CD14-positive monocyte (primary cell): ENCODE measurements around the gene VSIG8. TPM values are rescaled to one million over a fixed set of nuclear protein-coding genes. Genes with fewer than 3 reads are reported as not detected.

Experiments
- DNase-seq, 3 donors: peaks; one replicate each; pipeline ENCODE4 v3.0.0-alpha.2; 2011 to 2022
- H2AFZ ChIP-seq: 2 replicates; pipeline ENCODE4 v1.6.0; 2012; ENCODE audit warnings: mild to moderate bottlenecking, low read depth, low read length, inconsistent platforms; ENCODE audit not compliant: insufficient read depth, poor library complexity, severe bottlenecking
- H3K27ac ChIP-seq, 2 donors: 1 replicate in 1 of 2; 2 replicates in 1 of 2; pipeline ENCODE4 v1.5.1; 2012 to 2013; ENCODE audit warnings: low read length in 2 of 2, control low read depth in 1 of 2, inconsistent platforms in 1 of 2, low read depth in 1 of 2, mild to moderate bottlenecking in 1 of 2
- H3K27me3 ChIP-seq, 2 donors: one replicate each; pipeline versions ENCODE4 v1.6.0 to v1.6.1; 2011 to 2013; ENCODE audit warnings: low read length in 2 of 2; ENCODE audit not compliant: control insufficient read depth in 2 of 2, insufficient read depth in 2 of 2
- H3K36me3 ChIP-seq, 2 donors: replicated peaks in 1 of 2; 1 replicate in 1 of 2; 2 replicates in 1 of 2; pipeline versions ENCODE4 v1.5.1 to v1.6.1; 2012 to 2013; ENCODE audit warnings: low read length in 2 of 2, control low read depth in 1 of 2, inconsistent platforms in 1 of 2, mild to moderate bottlenecking in 1 of 2; ENCODE audit not compliant: insufficient read depth in 2 of 2, control insufficient read depth in 1 of 2
- H3K4me1 ChIP-seq, 2 donors: 1 replicate in 1 of 2; 2 replicates in 1 of 2; pipeline versions ENCODE4 v1.5.1 to v1.6.1; 2012 to 2013; ENCODE audit warnings: low read length in 2 of 2, control low read depth in 1 of 2, inconsistent platforms in 1 of 2, mild to moderate bottlenecking in 1 of 2, moderate library complexity in 1 of 2; ENCODE audit not compliant: insufficient read depth in 2 of 2, control insufficient read depth in 1 of 2
- H3K4me2 ChIP-seq: replicated peaks from 2 replicates; pipeline ENCODE3; 2012; ENCODE audit warnings: low read length, moderate library complexity, mild to moderate bottlenecking; ENCODE audit not compliant: poor library complexity, severe bottlenecking; ENCODE audit errors: extremely low read depth
- H3K4me3 ChIP-seq, 3 experiments: fragments of 200-600 bp in 1 of 3; sonication (generic) in 1 of 3; replicated peaks in 1 of 3; 1 replicate in 2 of 3; 2 replicates in 1 of 3; pipeline ENCODE4 v1.5.1; 2011 to 2013; ENCODE audit warnings: low read length in 3 of 3, mild to moderate bottlenecking in 3 of 3, control low read depth in 2 of 3, low read depth in 2 of 3, inconsistent platforms in 1 of 3, moderate library complexity in 1 of 3
- H3K79me2 ChIP-seq: 2 replicates; pipeline ENCODE4 v1.6.0; 2012; ENCODE audit warnings: mild to moderate bottlenecking, control low read depth, inconsistent platforms, low read length, moderate library complexity; ENCODE audit not compliant: insufficient read depth
- H3K9ac ChIP-seq: 2 replicates; pipeline ENCODE4 v1.6.0; 2017; ENCODE audit warnings: low read length, mild to moderate bottlenecking; ENCODE audit not compliant: insufficient read depth, poor library complexity, severe bottlenecking
- H3K9me3 ChIP-seq, 2 donors: replicated peaks in 1 of 2; 1 replicate in 1 of 2; 2 replicates in 1 of 2; pipeline versions ENCODE4 v1.5.1 to v1.6.1; 2012 to 2013; ENCODE audit warnings: low read length in 2 of 2, control low read depth in 1 of 2; ENCODE audit not compliant: control insufficient read depth in 1 of 2, insufficient read depth in 1 of 2
- H4K20me1 ChIP-seq: 2 replicates; pipeline ENCODE4 v1.6.0; 2012; ENCODE audit warnings: mild to moderate bottlenecking, low read length, control low read depth, moderate library complexity; ENCODE audit not compliant: insufficient read depth
- H3K27ac Mint-ChIP-seq, 7 donors: one replicate each; pipeline ENCODE4 v1.8.0; 2020; ENCODE audit warnings: mild to moderate bottlenecking in 7 of 7, mixed read lengths in 7 of 7, moderate library complexity in 6 of 7, inconsistent platforms in 2 of 7
- H3K27me3 Mint-ChIP-seq, 3 donors: one replicate each; pipeline ENCODE4 v1.8.0; 2021 to 2022; ENCODE audit warnings: low read depth in 3 of 3, mild to moderate bottlenecking in 3 of 3, mixed read lengths in 3 of 3, moderate library complexity in 3 of 3, inconsistent platforms in 1 of 3
- H3K36me3 Mint-ChIP-seq, 2 donors: one replicate each; pipeline ENCODE4 v1.8.0; 2020; ENCODE audit warnings: mixed read lengths in 2 of 2, inconsistent platforms in 1 of 2, mild to moderate bottlenecking in 1 of 2
- H3K4me1 Mint-ChIP-seq: one replicate; pipeline ENCODE4 v1.8.0; 2020; ENCODE audit warnings: mild to moderate bottlenecking, mixed read lengths
- H3K4me3 Mint-ChIP-seq, 2 donors: one replicate each; pipeline ENCODE4 v1.8.0; 2020; ENCODE audit warnings: mild to moderate bottlenecking in 2 of 2, mixed read lengths in 2 of 2, moderate library complexity in 1 of 2
- H3K9me3 Mint-ChIP-seq, 7 donors: one replicate each; pipeline ENCODE4 v1.8.0; 2020 to 2022; ENCODE audit warnings: mixed read lengths in 7 of 7, mild to moderate bottlenecking in 6 of 7, moderate library complexity in 6 of 7, inconsistent platforms in 2 of 7
- WGBS: methylation state at CpG from one replicate; pipeline ENCODE4 v1.1.5; 2013; ENCODE audit warnings: missing lambda C conversion rate; ENCODE audit not compliant: insufficient coverage; 5-methylcytosine and 5-hydroxymethylcytosine counted together
- intact Hi-C, 2 donors: fragments of 100-400 bp; cut with micrococcal nuclease; formaldehyde crosslinking; loops; one replicate each; pipeline versions ENCODE4 v1.15.0 to v1.15.1; 2023
- polyA plus RNA-seq, 3 donors: library from polyadenylated mRNA; depleted of rRNA in 1 of 3; unstranded in 2 of 3; stranded (reverse) in 1 of 3; fragments of 300-500 nt in 2 of 3; fragments of >200 nt in 1 of 3; fragmentation: Illumina TruSeq in 2 of 3; gene quantifications; 1 replicate in 2 of 3; 2 replicates in 1 of 3; pipeline ENCODE4 v1.2.3, GENCODE V29; 2012 to 2021
- TF ChIP-seq, protein P1 (sequence below): fragments of 200-600 bp; IDR thresholded peaks from one replicate; pipeline ENCODE4 v1.8.0; 2022; ENCODE audit warnings: antibody characterized with exemption, mild to moderate bottlenecking

VSIG8 gene
- polyA plus RNA-seq, 3 donors: 0.04 TPM; not detected in 2

DNA sequence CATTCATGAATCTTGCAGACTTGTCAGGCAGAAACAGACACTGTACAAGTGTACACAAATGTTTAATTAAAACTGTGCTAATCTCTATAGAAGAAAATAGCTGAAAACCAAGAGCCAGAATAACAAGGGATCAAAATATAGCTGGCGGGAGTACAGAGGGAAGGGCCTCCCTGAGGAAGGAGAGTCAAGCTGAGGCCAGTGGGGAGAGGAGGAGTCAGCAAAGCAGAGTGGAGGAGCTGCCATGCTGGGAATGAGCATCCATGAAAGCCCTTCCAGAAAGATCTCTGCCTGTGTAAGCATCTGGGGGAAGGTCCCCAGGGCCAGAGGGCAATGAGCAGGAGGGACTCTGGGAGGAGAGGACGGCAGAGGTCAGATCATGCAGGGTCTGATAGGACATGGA lies 20.7 kb downstream of the VSIG8 start:
- Histone ChIP-seq H3K9me3 (no peaks in the 10 kb centered on the region), H3K36me3 (no peaks in the 10 kb centered on the region), H3K27me3 (no peaks in the 10 kb centered on the region), H3K4me3 (no peak overlapping the region), H3K4me2 (no peak overlapping the region), H4K20me1 (no peaks in the 10 kb centered on the region), H3K9ac (no peak overlapping the region), H3K79me2 (no peaks in the 10 kb centered on the region), H2AFZ (no peak overlapping the region), H3K4me1 (peaks cover 0 to 13% of the 10 kb centered on the region in 2 donors), H3K27ac (no peak overlapping the region)
- TF ChIP-seq, protein P1, sequence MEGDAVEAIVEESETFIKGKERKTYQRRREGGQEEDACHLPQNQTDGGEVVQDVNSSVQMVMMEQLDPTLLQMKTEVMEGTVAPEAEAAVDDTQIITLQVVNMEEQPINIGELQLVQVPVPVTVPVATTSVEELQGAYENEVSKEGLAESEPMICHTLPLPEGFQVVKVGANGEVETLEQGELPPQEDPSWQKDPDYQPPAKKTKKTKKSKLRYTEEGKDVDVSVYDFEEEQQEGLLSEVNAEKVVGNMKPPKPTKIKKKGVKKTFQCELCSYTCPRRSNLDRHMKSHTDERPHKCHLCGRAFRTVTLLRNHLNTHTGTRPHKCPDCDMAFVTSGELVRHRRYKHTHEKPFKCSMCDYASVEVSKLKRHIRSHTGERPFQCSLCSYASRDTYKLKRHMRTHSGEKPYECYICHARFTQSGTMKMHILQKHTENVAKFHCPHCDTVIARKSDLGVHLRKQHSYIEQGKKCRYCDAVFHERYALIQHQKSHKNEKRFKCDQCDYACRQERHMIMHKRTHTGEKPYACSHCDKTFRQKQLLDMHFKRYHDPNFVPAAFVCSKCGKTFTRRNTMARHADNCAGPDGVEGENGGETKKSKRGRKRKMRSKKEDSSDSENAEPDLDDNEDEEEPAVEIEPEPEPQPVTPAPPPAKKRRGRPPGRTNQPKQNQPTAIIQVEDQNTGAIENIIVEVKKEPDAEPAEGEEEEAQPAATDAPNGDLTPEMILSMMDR: no peak
- no peak for DNase-seq
- H3K27me3 Mint-ChIP-seq: peaks cover 2 to 4% (median 2%) of the 10 kb centered on the region in 3 donors
- H3K4me1 Mint-ChIP-seq: peaks cover 16% of the 10 kb centered on the region
- WGBS: 90% methylated on average over 2 of the region's 2 CpGs
- no peaks in the 10 kb centered on the region for H3K9me3 Mint-ChIP-seq
- H3K4me3 Mint-ChIP-seq: no peak overlapping the region
- intact Hi-C loops: no loop called here
- H3K27ac Mint-ChIP-seq: peak overlapping the region in 1 of 7 donors; percentile 7
- H3K36me3 Mint-ChIP-seq: peaks cover 0 to under 1% of the 10 kb centered on the region in 2 donors

DNA sequence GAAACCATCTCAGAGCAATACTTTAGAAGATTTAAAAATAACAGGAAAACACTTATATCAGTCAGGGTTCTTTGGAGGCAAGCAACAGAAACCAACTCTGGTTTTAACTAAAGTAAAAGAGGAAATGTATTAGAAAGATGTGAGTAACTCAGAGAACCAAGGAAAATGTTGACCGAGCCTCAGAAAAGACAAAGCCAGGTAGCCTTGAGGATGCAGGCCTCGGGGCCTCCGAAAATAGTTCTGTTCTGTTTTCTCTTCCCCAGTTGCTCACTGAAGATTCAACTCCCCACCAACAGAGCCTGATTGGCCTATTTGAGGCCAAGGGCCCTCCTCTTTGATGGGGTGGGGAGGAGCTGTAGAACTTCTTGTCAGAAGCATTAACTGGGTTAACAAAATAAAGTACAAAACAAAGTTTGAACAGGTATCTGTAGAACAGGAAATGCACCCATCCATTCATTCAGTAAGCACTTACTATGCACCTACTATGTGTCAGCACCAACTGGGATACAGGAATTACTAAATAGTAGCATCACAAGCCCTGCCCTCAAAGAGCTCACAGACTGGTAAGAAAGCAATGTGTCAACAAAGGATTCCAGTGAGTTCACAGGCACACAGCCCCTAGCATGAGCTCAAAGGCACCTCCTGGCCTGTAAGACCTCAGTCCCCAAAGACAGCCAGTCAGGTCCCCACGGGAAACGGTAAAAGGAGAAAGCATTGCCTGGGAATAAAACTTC lies 23.2 kb downstream of the VSIG8 start:
- peaks cover 6 to 20% of the 10 kb centered on the region in 2 donors for H3K4me1 ChIP-seq
- Mint-ChIP-seq H3K36me3 (peaks cover 0 to 6% of the 10 kb centered on the region in 2 donors), H3K4me1 (peaks cover 26% of the 10 kb centered on the region), H3K27ac (peak overlapping the region in 1 of 7 donors; percentile 54), H3K9me3 (no peaks in the 10 kb centered on the region), H3K27me3 (peaks cover 0 to 2% (median 1%) of the 10 kb centered on the region in 3 donors), H3K4me3 (no peak overlapping the region)
- TF ChIP-seq, protein P1: no peak
- no CpG with 5 or more reads among the region's 5 CpGs for WGBS
- no peak overlapping the region for H3K27ac ChIP-seq
- H3K9me3 ChIP-seq: no peaks in the 10 kb centered on the region
- H3K79me2 ChIP-seq: no peaks in the 10 kb centered on the region
- no peak overlapping the region for H3K4me2 ChIP-seq
- no peaks in the 10 kb centered on the region for H4K20me1 ChIP-seq
- no peak overlapping the region for H2AFZ ChIP-seq
- intact Hi-C loops: no loop called here
- H3K4me3 ChIP-seq: no peak overlapping the region
- no peak overlapping the region for H3K9ac ChIP-seq
- no peak for DNase-seq
- H3K36me3 ChIP-seq: no peaks in the 10 kb centered on the region
- no peaks in the 10 kb centered on the region for H3K27me3 ChIP-seq
